Chondrocyte (in vitro differentiated cells): ENCODE measurements around the gene STEAP4. TPM values are rescaled to one million over a fixed set of nuclear protein-coding genes. Genes with fewer than 3 reads are reported as not detected.

Experiments
- DNase-seq: peaks from one replicate; pipeline ENCODE4 v3.0.0; 2021; ENCODE audit warnings: mixed read lengths, low spot score
- H3K27ac Mint-ChIP-seq: one replicate; pipeline ENCODE4 v1.8.0; 2021; ENCODE audit warnings: mild to moderate bottlenecking, moderate library complexity, mixed read lengths; ENCODE audit not compliant: unreplicated experiment
- H3K27me3 Mint-ChIP-seq: 2 replicates; pipeline ENCODE4 v1.8.0; 2021; ENCODE audit warnings: low read depth, mixed read lengths
- H3K36me3 Mint-ChIP-seq: 2 replicates; pipeline ENCODE4 v1.8.0; 2021; ENCODE audit warnings: low read depth, mixed read lengths
- H3K4me1 Mint-ChIP-seq: 2 replicates; pipeline ENCODE4 v1.8.0; 2021; ENCODE audit warnings: low read depth, mild to moderate bottlenecking, mixed read lengths
- H3K4me3 Mint-ChIP-seq: one replicate; pipeline ENCODE4 v1.8.0; 2021; ENCODE audit warnings: mild to moderate bottlenecking, moderate library complexity, mixed read lengths; ENCODE audit not compliant: unreplicated experiment
- H3K9me3 Mint-ChIP-seq: 2 replicates; pipeline ENCODE4 v1.8.0; 2021; ENCODE audit warnings: low read depth, mixed read lengths
- CTCF ChIP-seq: fragments of 200-600 bp; sonication (generic); IDR thresholded peaks from 2 replicates; pipeline ENCODE4 v1.5.0; 2021; ENCODE audit warnings: antibody characterized with exemption, mild to moderate bottlenecking, moderate library complexity
- long read RNA-seq: library from polyadenylated mRNA; stranded (forward); transcript quantifications from one replicate; pipeline ENCODE4 v2.0.0, GENCODE V29; 2021
- total RNA-seq: library from RNA; stranded (reverse); gene quantifications from 3 replicates; pipeline ENCODE4 v1.2.1, GENCODE V29; 2021

The STEAP4 gene
- not detected in 3 replicates for total RNA-seq
- long read RNA-seq, result 0 reads

- Mint-ChIP-seq H3K27ac (no peak within 1 kb of the TSS), H3K9me3 (no peaks in the 10 kb centered on the region)
- DNase-seq, result peak; percentile 83
Measured at GRCh38 chr7:88306590-88307048, at the start of gene STEAP4. Gene STEAP4, minus strand, starts transcription at chr7:88306894. Its CDS starts 22,625 bp downstream, at chr7:88284269.

DNA sequence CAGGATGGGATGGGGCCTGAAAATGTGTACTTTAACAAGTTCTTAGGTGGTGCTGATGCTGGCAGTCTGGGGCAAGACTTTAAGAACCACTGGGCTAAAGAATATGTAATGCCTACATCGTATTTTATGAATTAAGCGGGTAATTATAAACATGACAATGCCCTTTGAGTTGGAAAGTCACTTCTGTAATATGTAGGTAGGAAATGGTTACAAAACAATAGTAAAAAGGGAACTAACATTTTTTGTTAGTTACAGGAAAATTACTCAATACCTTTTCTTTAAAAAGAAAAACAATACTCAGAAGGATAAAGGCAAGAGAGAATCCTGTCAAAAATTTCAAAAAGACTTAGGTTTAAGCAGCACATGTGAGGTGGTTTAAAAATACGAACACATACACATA, 48.3 kb upstream of the STEAP4 start:
- Mint-ChIP-seq H3K4me3 (no peak overlapping the region), H3K27me3 (peaks cover 24% of the 10 kb centered on the region), H3K36me3 (no peaks in the 10 kb centered on the region), H3K9me3 (no peaks in the 10 kb centered on the region), H3K4me1 (no peaks in the 10 kb centered on the region), H3K27ac (no peak overlapping the region)
- TF ChIP-seq CTCF, result no peak
- DNase-seq, result no peak

More at GRCh38 chr7:88306590-88307048, at the start of gene STEAP4:
- TF ChIP-seq CTCF, result no peak
- H3K4me1 Mint-ChIP-seq, result peaks cover 15% of the 10 kb centered on the region
- no peaks in the 10 kb centered on the region for H3K36me3 Mint-ChIP-seq
- peaks cover 18% of the 10 kb centered on the region for H3K27me3 Mint-ChIP-seq
- H3K4me3 Mint-ChIP-seq, result peak within 1 kb of the TSS; percentile 55

- Mint-ChIP-seq H3K27ac (no peak overlapping the region), H3K27me3 (peaks cover 44% of the 10 kb centered on the region), H3K36me3 (no peaks in the 10 kb centered on the region), H3K4me3 (no peak overlapping the region), H3K4me1 (peaks cover 3% of the 10 kb centered on the region), H3K9me3 (no peaks in the 10 kb centered on the region)
- no peak for DNase-seq
- TF ChIP-seq CTCF, result peak; percentile 19
Measured at GRCh38 chr7:88350118-88350517, 43.4 kb upstream of the STEAP4 start.

- Mint-ChIP-seq H3K36me3 (no peaks in the 10 kb centered on the region), H3K27ac (no peak overlapping the region), H3K27me3 (peaks cover 37% of the 10 kb centered on the region), H3K4me3 (no peak overlapping the region), H3K9me3 (no peaks in the 10 kb centered on the region), H3K4me1 (peaks cover 4% of the 10 kb centered on the region)
- no peak for DNase-seq
- TF ChIP-seq CTCF, result no peak
Measured at GRCh38 chr7:88347517-88347916, 40.8 kb upstream of the STEAP4 start.

DNA sequence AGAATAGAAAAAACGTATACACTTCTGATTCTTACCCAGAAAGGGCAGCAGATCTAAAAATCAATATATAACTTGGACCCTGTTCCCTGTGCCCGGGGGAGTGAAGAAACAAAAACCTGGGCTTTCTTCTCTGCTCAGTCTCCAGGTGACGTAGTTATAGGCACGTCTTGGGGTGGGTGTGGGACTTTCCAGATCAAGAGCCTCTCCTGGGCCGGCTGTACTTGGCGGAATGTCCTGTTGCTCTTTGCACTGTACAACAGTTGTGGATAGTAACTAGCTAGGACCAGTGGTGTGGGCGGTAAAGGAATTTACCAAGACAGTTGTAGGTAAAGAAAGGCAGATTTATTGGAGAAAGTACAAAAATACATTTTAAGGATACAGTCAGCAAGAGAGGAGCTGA, 40.4 kb upstream of the STEAP4 start:
- Mint-ChIP-seq H3K36me3 (no peaks in the 10 kb centered on the region), H3K27ac (no peak overlapping the region), H3K9me3 (no peaks in the 10 kb centered on the region)

More for the DNA sequence above, 40.4 kb upstream of the STEAP4 start:
- no peak overlapping the region for H3K4me3 Mint-ChIP-seq
- no peak for TF ChIP-seq CTCF
- H3K27me3 Mint-ChIP-seq, result peaks cover 37% of the 10 kb centered on the region
- peaks cover 4% of the 10 kb centered on the region for H3K4me1 Mint-ChIP-seq
- no peak for DNase-seq
